ENCODE results near the gene TDRD15.
"Not testable (repeated sequence)": the region's sequence is repeated elsewhere in the genome, so short reads cannot be mapped to it uniquely, and the experiment has no call there.

TDRD15 gene

GRCh38 chr2:21123473-21124393 is at the start of gene TDRD15:
TSS of gene TDRD15 (plus strand) at chr2:21123968. CDS start at chr2:21137468, 13,500 bp downstream.
- no peak for DNase-seq

GRCh38 chr2:21078296-21078695 is 45.5 kb upstream of the TDRD15 start:
- DNase-seq = no peak

DNA sequence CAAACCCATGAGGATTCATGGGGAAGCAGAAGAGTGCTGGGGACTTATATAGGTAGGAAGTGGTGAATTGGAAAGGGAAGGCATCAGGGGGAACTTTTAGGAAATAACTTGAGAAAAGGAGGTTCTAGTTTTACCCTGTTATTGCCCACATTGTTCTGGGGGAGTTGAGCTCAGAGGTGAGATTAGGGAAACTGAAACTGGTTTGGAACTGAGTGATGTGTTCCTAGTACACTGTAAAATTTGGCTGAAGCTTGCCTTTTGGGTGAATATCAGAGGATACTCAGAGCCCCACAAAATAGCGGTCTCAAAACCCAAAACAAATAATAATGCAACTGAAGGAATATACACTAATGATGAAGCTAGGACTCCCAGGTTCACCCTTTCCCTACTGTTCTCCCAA is 40.3 kb upstream of the TDRD15 start:
- DNase-seq = no peak

- no peak for DNase-seq
These were observed 39.4 kb upstream of the TDRD15 start for GRCh38 chr2:21084401-21084800.

DNA sequence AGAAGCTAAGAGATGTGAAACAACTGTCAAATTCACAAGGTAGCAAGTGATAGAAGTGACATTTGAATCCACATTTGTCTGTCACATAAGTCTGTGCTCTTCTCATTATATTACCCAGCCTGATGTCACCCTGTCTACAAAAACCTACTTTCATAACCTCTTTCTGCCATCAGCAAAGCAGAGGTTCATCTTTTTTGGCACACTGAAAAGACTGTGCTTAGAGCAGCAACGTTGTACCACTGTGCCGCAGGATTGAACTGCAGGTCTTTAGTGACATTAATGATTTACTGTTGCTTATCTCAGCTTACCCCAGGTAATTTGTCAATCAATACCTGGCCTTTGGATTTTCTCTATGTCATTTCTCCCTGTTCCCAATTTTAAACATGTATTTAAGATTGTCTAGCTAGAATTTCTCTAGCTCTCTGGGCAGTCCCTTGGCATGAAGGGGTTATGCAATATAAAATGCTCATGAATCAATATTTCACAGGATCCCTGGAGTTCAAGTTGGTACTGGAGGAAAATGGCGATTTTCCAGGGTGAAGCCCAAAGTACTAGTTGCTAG is 31.4 kb upstream of the TDRD15 start:
- DNase-seq = no peak

DNA sequence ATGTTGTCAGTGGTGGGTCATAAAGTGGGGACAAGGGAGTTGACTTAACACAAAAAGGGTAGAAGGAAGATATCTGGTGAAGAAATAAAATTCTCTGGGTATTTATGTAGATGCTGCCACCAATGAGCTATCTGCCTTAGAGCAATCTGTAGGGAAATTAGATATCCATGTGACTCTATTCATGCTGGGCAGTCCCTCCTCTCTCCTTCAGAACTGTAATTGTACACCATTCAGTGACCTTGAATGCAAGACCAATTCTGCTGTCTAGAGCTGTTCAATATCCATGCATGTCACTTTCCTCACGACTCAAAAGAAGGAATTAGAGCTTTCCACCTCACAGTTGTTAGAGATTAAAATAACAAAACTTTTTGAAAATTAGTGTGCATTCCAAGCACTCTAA is 28.6 kb upstream of the TDRD15 start:
- DNase-seq = no peak

- DNase-seq = no peak
These were observed 28.1 kb upstream of the TDRD15 start for GRCh38 chr2:21095714-21096113.

DNA sequence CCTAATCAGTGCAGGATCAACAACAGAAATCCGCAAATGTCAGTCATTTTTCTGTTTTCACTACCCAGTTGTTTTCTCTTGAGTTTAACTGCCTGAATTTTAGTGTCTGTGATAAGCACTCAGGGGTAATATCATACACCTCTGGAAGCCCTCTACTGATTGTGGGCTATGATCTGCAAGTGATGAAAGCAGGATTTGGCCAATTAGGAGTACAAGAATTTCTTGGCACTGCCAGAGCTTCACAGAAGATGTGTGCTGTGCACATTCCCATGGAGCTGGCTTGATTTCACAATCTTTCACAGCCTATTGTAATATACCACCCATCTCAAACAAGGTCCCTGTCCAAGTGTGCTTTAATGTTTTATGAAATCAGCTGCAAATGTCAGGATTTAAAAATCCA is 27.3 kb upstream of the TDRD15 start:
- no peak for DNase-seq

GRCh38 chr2:21097331-21097730 is 26.4 kb upstream of the TDRD15 start:
- no peak for DNase-seq

DNA sequence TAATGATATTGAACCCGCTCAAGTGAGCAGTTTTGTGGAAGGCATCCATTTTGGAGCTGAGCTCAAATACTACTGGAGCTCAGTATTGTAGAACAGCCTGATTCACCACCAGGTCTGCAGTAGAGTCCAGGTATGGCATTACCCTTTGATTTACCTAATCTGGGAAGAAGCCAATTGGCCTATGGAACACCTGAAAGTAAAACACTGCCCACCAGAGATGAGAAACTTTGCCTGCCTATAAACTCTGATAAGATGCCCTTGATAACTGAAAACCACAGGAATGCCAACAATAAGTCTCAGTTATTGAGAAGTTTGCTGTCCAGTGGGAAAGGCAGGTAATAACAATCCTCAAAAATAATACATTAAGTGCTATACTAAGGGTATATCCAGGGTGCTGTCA is 25.5 kb upstream of the TDRD15 start:
- DNase-seq = no peak

DNA sequence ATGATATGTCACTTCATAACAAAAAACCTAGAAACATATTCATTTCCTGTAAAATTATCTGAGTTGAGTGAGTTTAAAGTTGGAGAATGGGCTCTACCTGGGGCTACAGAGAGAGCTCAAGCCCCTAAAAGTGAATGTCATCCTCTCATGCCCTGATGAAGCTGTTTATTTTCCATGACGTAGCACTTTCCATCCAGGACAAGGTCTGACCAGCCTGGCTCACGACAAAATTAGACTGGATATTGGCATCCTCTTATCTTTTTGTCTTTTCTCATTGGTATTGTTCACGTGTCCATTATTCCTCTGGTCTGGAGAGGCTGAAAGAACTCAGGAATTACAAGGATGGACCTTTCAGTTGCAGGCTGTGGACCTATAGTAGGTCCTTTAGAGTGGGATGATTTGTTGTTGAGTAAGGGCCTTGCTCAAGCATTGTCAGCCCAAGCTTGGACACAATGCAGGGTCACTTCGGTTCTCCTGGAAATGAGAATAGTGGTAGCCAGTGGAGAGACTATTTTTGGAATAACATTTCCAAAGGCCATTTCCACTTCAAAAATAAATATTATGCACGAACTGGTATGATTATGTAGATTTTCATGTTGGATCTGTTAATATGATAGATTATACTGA is 24.4 kb upstream of the TDRD15 start:
- no peak for DNase-seq

DNA sequence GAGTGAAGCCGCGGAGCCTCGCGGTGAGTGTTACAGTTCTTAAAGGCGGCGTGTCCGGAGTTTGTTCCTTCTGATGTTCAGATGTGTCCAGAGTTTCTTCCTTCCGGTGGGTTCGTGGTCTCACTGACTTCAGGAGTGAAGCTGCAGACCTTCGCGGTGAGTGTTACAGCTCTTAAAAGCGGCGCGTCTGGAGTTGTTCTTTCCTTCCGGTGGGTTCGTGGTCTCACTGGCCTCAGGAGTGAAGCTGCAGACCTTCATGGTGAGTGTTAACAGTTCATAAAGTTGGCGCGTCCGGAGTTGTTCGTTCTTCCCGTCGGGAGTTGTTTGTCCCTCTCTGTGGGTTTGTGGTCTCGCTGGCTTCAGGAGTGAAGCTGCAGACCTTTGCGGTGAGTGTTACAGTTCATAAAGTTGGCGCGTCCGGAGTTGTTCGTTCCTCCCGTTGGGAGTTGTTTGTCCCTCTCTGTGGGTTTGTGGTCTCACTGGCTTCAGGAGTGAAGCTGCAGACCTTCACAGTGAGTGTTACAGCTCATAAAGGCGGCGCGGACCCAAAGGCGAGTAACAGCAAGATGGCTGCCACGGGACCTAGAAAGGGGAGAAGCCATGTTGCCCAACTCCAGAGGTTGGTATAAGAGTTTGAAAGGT is 22.1 kb upstream of the TDRD15 start:
- DNase-seq = not testable (repeated sequence)

- DNase-seq = no peak
These were observed 21.4 kb upstream of the TDRD15 start for GRCh38 chr2:21102356-21102755.

DNA sequence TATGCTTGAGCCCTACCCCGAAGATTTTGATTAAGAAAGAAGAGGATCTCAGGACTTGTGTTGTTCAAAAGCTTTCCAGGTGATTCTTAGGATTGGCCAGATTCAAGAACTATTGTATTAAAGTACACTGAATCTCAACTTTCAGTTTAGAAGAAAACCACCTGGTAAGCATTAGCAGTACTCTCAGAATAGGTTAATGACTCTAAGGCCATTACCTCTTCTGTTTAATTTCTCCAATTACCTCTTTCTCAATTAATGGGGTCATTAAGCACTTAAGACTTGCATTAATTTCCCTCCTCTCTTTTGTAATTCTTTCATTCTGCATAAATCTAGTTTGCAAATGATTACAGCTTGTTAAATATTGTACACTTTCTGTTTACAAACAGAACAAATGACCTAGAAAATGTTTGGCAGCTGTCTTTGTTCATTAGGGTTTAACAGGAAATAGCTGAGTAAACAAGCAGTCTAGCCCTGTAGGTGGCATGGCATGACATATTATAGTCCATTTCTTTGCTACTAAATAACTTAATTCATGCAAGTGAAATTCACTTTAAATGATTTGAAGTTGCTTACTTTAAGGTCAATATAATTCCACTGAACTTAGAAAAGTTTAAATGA is 20.4 kb upstream of the TDRD15 start:
- DNase-seq = no peak

DNA sequence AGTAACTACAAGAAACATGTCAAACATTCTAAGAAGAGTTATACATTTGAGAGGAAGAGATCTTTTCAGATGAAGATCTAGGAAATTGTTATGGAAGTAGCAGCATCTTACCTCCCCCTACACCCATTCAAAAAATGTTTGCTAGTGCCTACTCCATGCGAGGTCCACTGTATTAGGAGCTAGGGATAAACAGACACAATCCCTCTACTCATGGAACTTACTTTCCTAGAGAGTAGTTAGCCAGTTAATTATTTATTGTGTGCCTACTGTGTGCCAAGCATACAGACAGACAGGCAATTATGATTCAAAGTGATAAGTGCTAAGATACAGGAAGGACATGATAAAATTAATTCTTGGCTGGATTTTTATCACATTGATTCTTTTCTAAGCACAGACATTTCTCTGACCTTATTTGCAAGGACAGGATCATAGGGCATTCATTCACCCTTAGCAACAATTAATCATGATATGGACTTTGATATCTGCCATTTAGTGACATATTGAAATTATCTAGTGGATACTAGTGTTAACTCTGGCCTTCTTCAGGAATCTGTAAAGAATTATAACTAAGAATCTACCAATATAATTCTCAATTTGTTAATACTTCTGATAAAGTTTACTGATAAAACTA is 19.6 kb upstream of the TDRD15 start:
- DNase-seq = no peak

DNA sequence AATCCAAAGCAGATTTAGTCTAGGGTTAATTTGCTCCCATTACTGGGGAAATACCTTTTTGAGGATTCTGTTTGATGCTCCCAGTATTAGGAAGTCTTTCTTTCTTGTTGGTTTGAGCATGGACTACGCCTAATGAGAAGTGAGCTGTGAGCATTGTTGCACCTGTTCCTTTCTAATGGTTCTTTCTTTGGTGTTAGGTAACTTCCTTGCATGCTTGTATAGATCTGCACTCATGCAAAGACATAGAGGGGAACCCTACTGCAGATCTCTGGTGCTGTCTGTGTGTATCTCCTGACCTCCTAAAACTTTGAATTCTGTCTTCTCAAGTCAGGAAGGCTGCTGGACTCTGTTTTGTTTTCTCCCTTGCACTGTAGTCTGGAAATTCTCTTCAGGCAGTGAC is 12.8 kb upstream of the TDRD15 start:
- DNase-seq = no peak

DNA sequence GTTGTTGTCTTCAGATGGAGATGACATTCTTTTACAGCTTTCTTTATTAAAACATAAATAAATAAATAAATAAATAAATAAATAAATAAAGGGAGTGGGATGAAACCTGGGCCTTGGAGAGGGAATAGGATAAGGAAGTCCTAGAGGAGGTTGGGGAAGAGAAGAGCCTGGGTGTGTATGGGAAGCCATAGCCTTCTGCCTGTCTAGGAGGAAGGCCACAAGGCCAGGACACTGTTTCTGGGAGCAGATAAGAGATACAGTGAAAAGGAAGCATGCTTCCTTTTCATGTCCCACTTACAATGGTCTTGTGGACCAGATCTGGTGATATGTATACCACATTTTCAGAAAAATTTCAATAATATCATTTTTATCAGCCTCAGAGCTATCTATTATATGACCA is 6.1 kb upstream of the TDRD15 start:
- DNase-seq = no peak

GRCh38 chr2:21118302-21118920 is 5.4 kb upstream of the TDRD15 start:
- DNase-seq = peak; percentile 24 to 34 (median 32)

DNA sequence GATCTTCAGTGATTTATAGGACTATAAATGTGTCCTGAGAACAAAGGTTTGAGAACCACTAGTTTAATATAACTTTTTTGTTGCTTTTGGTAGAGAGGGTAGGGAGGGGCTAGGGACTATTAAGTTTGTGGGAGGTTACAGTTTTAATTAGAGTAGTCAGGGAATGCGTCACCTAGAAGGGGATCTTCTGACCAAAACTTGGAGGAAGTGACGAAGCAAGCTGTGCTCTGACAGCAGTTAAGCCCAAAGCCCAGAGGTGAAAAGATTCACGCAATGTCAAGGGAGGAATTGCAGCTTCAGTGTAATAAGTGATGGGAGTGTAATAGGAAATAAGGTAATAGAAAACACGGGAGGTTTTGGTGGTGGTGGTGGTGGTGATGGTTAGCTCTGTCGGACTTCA is 8.1 kb downstream of the TDRD15 start:
- no peak for DNase-seq

- DNase-seq = no peak
These were observed 11.8 kb downstream of the TDRD15 start for GRCh38 chr2:21135585-21135984.

DNA sequence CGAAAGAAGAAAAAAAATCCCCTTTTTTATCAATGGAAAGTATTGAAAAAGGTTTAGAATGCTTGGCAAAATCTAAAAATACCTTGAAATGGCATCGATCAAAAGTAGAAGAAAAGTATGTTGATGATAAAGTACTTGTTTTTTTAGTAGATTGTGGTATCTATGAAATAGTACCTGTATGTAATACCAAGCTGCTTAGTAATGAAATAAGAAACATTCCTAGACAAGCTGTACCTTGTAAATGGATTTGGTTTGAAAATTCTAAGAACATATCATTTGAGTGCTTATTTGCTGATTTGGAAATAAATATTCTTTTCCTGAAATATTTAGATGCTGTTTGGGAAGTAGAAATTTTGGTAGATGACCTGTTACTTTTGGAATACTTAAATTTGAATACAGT is 18.4 kb downstream of the TDRD15 start:
- no peak for DNase-seq

DNA sequence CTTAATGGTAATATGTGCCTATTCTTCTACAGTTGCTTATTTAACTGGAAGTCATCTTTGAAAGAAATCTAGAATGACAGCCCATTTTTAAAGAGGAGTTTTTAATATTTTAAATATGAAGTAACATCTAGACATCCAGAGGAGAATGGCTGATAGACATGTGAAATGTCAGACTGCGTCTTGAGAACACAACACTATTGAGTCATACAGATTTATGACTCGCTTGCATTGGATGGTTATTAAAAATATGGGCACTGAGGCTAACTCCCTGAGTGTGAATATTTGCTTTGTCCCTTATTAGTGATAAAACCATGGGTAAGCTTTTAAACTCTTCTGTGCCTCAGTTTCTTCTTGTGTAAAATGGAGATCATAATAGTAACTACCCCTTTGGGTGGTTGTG is 22.9 kb downstream of the TDRD15 start:
- no peak for DNase-seq

Measured in suppressor macrophage treated with lipopolysaccharide for 1 hour (primary cell).